ENCODE measurements around the gene ARHGEF19.

Gene ARHGEF19

GRCh38 chr1:16183179-16183578 is 29.3 kb downstream of the ARHGEF19 start:
- H3K27ac ChIP-seq (ENCODE audit: low read depth, low read length) = no peak overlapping the region
- H4K20me1 ChIP-seq (ENCODE audit: control insufficient read depth, insufficient read depth, low read depth, low read length) = no peaks in the 10 kb centered on the region
- H3K27me3 ChIP-seq (ENCODE audit: control insufficient read depth, low read length) = no peaks in the 10 kb centered on the region
- H3K4me1 ChIP-seq (ENCODE audit: control insufficient read depth, low read length) = no peaks in the 10 kb centered on the region
- no peak overlapping the region for H3K4me3 ChIP-seq (ENCODE audit: low read length)
- TF ChIP-seq EZH2phosphoT487 (IDR thresholded peaks at IDR 0.05; ENCODE audit: borderline replicate concordance, low read length) (no peak), CTCF (IDR thresholded peaks at IDR 0.05; ENCODE audit: low read depth, low read length, poor library complexity, severe bottlenecking) (no peak)
- no peaks in the 10 kb centered on the region for H3K9me3 ChIP-seq (ENCODE audit: control insufficient read depth, insufficient read depth, low read length)
- H3K36me3 ChIP-seq (ENCODE audit: control insufficient read depth, low read length) = no peaks in the 10 kb centered on the region
- H3K4me2 ChIP-seq (ENCODE audit: low read length) = no peak overlapping the region
- H3K9me2 ChIP-seq (replicated peaks; ENCODE audit: control insufficient read depth, low read length) = no peaks in the 10 kb centered on the region
- no peaks in the 10 kb centered on the region for H3F3A ChIP-seq (ENCODE audit: control insufficient read depth, insufficient read depth)
- no peaks in the 10 kb centered on the region for H3K79me2 ChIP-seq (ENCODE audit: control insufficient read depth, low read length)

- Histone ChIP-seq H3K4me2 (ENCODE audit: low read length) (no peak overlapping the region), H3K9me2 (replicated peaks; ENCODE audit: control insufficient read depth, low read length) (no peaks in the 10 kb centered on the region), H3K27me3 (ENCODE audit: control insufficient read depth, low read length) (no peaks in the 10 kb centered on the region), H3K27ac (ENCODE audit: low read depth, low read length) (no peak overlapping the region), H3F3A (ENCODE audit: control insufficient read depth, insufficient read depth) (no peaks in the 10 kb centered on the region), H3K4me1 (ENCODE audit: control insufficient read depth, low read length) (no peaks in the 10 kb centered on the region), H3K4me3 (ENCODE audit: low read length) (no peak overlapping the region), H3K79me2 (ENCODE audit: control insufficient read depth, low read length) (no peaks in the 10 kb centered on the region), H4K20me1 (ENCODE audit: control insufficient read depth, insufficient read depth, low read depth, low read length) (no peaks in the 10 kb centered on the region), H3K9me3 (ENCODE audit: control insufficient read depth, insufficient read depth, low read length) (no peaks in the 10 kb centered on the region), H3K36me3 (ENCODE audit: control insufficient read depth, low read length) (no peaks in the 10 kb centered on the region)
- TF ChIP-seq CTCF (IDR thresholded peaks at IDR 0.05; ENCODE audit: low read depth, low read length, poor library complexity, severe bottlenecking) (no peak), EZH2phosphoT487 (IDR thresholded peaks at IDR 0.05; ENCODE audit: borderline replicate concordance, low read length) (no peak)
Measured at GRCh38 chr1:16181887-16182719, 30.3 kb downstream of the ARHGEF19 start.

GRCh38 chr1:16180291-16180824 is 32.1 kb downstream of the ARHGEF19 start:
- no peaks in the 10 kb centered on the region for H3K79me2 ChIP-seq (ENCODE audit: control insufficient read depth, low read length)
- H3K4me2 ChIP-seq (ENCODE audit: low read length) = no peak overlapping the region
- no peaks in the 10 kb centered on the region for H4K20me1 ChIP-seq (ENCODE audit: control insufficient read depth, insufficient read depth, low read depth, low read length)
- no peaks in the 10 kb centered on the region for H3K36me3 ChIP-seq (ENCODE audit: control insufficient read depth, low read length)
- no peak overlapping the region for H3K4me3 ChIP-seq (ENCODE audit: low read length)
- H3K4me1 ChIP-seq (ENCODE audit: control insufficient read depth, low read length) = no peaks in the 10 kb centered on the region
- H3F3A ChIP-seq (ENCODE audit: control insufficient read depth, insufficient read depth) = no peaks in the 10 kb centered on the region
- no peaks in the 10 kb centered on the region for H3K9me3 ChIP-seq (ENCODE audit: control insufficient read depth, insufficient read depth, low read length)
- peaks cover 5% of the 10 kb centered on the region; the same call in 1 of the 2 replicates for H3K27me3 ChIP-seq (ENCODE audit: control insufficient read depth, low read length)
- no peak for TF ChIP-seq CTCF (IDR thresholded peaks at IDR 0.05; ENCODE audit: low read depth, low read length, poor library complexity, severe bottlenecking)
- H3K27ac ChIP-seq (ENCODE audit: low read depth, low read length) = no peak overlapping the region
- H3K9me2 ChIP-seq (replicated peaks; ENCODE audit: control insufficient read depth, low read length) = no peaks in the 10 kb centered on the region

Data from DOHH2 (cell line).